NCI-H510A treated with DMSO at 0.1 percent for 48 hours (cell line): ENCODE data around the gene B3GALNT2.
"Not testable (repeated sequence)": the region's sequence is repeated elsewhere in the genome, so short reads cannot be mapped to it uniquely, and the experiment has no call there.

Experiments
- DNase-seq: peaks from one replicate; lab custom pipeline; 2025; lab: John Stamatoyannopoulos, UW

B3GALNT2 gene

GRCh38 chr1:235503403-235504121 is 690 bp downstream of the B3GALNT2 start:
- DNase-seq = peak; percentile 22

GRCh38 chr1:235502601-235503402 is 1.4 kb downstream of the B3GALNT2 start:
- peak; percentile 18 for DNase-seq

GRCh38 chr1:235500971-235501540 is 3.2 kb downstream of the B3GALNT2 start:
- DNase-seq = no peak

GRCh38 chr1:235495551-235495950 is 8.7 kb downstream of the B3GALNT2 start:
- no peak for DNase-seq

- DNase-seq = no peak
These were observed 9.2 kb downstream of the B3GALNT2 start for GRCh38 chr1:235495030-235495429.

- DNase-seq = no peak
These were observed 9.7 kb downstream of the B3GALNT2 start for GRCh38 chr1:235494531-235494930.

GRCh38 chr1:235491644-235492043 is 12.6 kb downstream of the B3GALNT2 start:
- DNase-seq = no peak

- DNase-seq = no peak
These were observed 17.9 kb downstream of the B3GALNT2 start for GRCh38 chr1:235486321-235486720.

GRCh38 chr1:235485558-235485957 is 18.7 kb downstream of the B3GALNT2 start:
- no peak for DNase-seq

GRCh38 chr1:235483090-235483489 is 21.2 kb downstream of the B3GALNT2 start:
- no peak for DNase-seq

GRCh38 chr1:235473806-235474205 is 30.4 kb downstream of the B3GALNT2 start:
- DNase-seq = no peak

- no peak for DNase-seq
These were observed 33.4 kb downstream of the B3GALNT2 start for GRCh38 chr1:235470741-235471439.

GRCh38 chr1:235469897-235470296 is 34.4 kb downstream of the B3GALNT2 start:
- DNase-seq = not testable (repeated sequence)

GRCh38 chr1:235468970-235469369 is 35.3 kb downstream of the B3GALNT2 start:
- no peak for DNase-seq

- no peak for DNase-seq
These were observed 36.2 kb downstream of the B3GALNT2 start for GRCh38 chr1:235468004-235468403.

GRCh38 chr1:235465066-235465465 is 39.2 kb downstream of the B3GALNT2 start:
- no peak for DNase-seq

- DNase-seq = not testable (repeated sequence)
These were observed 41.4 kb downstream of the B3GALNT2 start for GRCh38 chr1:235462832-235463231.

GRCh38 chr1:235461954-235462353 is 42.3 kb downstream of the B3GALNT2 start:
- DNase-seq = no peak

- no peak for DNase-seq
These were observed 43.5 kb downstream of the B3GALNT2 start for GRCh38 chr1:235460770-235461169.

- DNase-seq = not testable (repeated sequence)
These were observed 46.4 kb downstream of the B3GALNT2 start for GRCh38 chr1:235457856-235458255.

GRCh38 chr1:235455823-235456222 is 48.4 kb downstream of the B3GALNT2 start:
- DNase-seq = no peak

GRCh38 chr1:235455097-235455496 is 49.2 kb downstream of the B3GALNT2 start:
- DNase-seq = no peak
